ENCODE results near the gene SLC9A1.

SLC9A1 gene

DNA sequence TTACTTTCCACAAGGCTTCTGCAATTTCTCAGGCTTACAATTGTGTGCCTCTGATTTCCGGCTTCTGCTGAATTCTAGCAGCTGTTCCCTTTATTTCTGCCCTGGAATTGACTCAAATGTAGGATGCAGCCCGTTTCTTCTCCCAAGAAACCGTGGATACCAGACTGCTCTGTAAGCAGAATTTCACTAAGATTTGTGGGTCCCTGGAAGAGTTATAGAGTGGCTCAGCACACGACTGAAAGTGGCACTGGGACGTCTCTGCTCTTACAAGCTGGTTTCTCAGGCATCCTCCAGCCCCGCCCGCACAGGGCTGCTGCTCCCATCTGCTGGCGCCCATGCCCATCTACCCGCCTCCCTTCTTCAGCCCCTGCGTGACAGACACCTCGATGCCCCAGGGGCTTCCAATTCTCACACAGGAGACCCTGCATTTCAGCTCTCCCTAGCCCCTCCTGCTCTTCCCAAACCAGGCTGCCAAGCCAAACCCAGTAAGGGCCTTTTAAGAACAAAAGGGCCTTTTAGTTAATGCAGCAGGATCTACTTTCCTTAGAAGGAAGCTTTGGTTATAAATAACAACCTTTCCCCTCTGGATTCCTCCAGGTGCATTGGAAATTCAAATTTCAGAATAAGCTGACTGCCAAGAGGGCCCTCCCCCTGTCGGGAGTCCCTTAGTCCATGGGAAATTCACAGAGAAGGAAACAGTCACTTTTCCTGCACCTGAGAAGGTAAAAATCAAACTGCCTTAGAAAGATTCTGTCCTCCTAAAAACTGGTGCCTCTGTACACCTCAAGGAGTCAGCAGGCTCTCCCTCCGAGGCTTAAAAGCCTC is 96.9 kb downstream of the SLC9A1 start:
- no peak overlapping the region for H3K4me3 ChIP-seq (ENCODE audit: low read depth, low read length)
- no peak for TF ChIP-seq ZNF416 (tag by site-specific recombination; IDR thresholded peaks at IDR 0.05)
- TF ChIP-seq, protein P1, sequence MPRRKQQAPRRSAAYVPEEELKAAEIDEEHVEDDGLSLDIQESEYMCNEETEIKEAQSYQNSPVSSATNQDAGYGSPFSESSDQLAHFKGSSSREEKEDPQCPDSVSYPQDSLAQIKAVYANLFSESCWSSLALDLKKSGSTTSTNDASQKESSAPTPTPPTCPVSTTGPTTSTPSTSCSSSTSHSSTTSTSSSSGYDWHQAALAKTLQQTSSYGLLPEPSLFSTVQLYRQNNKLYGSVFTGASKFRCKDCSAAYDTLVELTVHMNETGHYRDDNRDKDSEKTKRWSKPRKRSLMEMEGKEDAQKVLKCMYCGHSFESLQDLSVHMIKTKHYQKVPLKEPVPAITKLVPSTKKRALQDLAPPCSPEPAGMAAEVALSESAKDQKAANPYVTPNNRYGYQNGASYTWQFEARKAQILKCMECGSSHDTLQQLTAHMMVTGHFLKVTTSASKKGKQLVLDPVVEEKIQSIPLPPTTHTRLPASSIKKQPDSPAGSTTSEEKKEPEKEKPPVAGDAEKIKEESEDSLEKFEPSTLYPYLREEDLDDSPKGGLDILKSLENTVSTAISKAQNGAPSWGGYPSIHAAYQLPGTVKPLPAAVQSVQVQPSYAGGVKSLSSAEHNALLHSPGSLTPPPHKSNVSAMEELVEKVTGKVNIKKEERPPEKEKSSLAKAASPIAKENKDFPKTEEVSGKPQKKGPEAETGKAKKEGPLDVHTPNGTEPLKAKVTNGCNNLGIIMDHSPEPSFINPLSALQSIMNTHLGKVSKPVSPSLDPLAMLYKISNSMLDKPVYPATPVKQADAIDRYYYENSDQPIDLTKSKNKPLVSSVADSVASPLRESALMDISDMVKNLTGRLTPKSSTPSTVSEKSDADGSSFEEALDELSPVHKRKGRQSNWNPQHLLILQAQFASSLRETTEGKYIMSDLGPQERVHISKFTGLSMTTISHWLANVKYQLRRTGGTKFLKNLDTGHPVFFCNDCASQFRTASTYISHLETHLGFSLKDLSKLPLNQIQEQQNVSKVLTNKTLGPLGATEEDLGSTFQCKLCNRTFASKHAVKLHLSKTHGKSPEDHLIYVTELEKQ (tag by site-specific recombination; IDR thresholded peaks at IDR 0.05; ENCODE audit: borderline replicate concordance), result no peak
- TF ChIP-seq, protein P2, sequence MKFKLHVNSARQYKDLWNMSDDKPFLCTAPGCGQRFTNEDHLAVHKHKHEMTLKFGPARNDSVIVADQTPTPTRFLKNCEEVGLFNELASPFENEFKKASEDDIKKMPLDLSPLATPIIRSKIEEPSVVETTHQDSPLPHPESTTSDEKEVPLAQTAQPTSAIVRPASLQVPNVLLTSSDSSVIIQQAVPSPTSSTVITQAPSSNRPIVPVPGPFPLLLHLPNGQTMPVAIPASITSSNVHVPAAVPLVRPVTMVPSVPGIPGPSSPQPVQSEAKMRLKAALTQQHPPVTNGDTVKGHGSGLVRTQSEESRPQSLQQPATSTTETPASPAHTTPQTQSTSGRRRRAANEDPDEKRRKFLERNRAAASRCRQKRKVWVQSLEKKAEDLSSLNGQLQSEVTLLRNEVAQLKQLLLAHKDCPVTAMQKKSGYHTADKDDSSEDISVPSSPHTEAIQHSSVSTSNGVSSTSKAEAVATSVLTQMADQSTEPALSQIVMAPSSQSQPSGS (tag by site-specific recombination; IDR thresholded peaks at IDR 0.05; ENCODE audit: low read depth), result no peak
- TF ChIP-seq ZNF791 (tag by site-specific recombination; IDR thresholded peaks at IDR 0.05), result no peak
- TF ChIP-seq KLF16 (tag by site-specific recombination; IDR thresholded peaks at IDR 0.05), result no peak
- TF ChIP-seq ZNF211 (tag by site-specific recombination; IDR thresholded peaks at IDR 0.05; ENCODE audit: low read depth), result no peak
- no peak for TF ChIP-seq MZF1 (tag by site-specific recombination; IDR thresholded peaks at IDR 0.05; ENCODE audit: borderline replicate concordance)
- TF ChIP-seq ZNF248 (tag by site-specific recombination; IDR thresholded peaks at IDR 0.05), result no peak
- no peak for TF ChIP-seq ZNF707 (tag by site-specific recombination; IDR thresholded peaks at IDR 0.05)
- TF ChIP-seq ZNF24 (tag by site-specific recombination; IDR thresholded peaks at IDR 0.05), result no peak
- no peak for TF ChIP-seq ZNF2 (tag by site-specific recombination; IDR thresholded peaks at IDR 0.05)
- no peak for TF ChIP-seq ZNF510 (tag by site-specific recombination; IDR thresholded peaks at IDR 0.05; ENCODE audit: insufficient replicate concordance)
- no peak for TF ChIP-seq ZNF354C (tag by site-specific recombination; IDR thresholded peaks at IDR 0.05; ENCODE audit: borderline replicate concordance, low read depth)
- TF ChIP-seq HOXD13 (CRISPR knock-in tag; IDR thresholded peaks at IDR 0.05; ENCODE audit: borderline replicate concordance), result no peak
- no peak for TF ChIP-seq YY1 (tag by site-specific recombination; IDR thresholded peaks at IDR 0.05)
- TF ChIP-seq IKZF3 (tag by site-specific recombination; IDR thresholded peaks at IDR 0.05), result no peak
- TF ChIP-seq, protein P3, sequence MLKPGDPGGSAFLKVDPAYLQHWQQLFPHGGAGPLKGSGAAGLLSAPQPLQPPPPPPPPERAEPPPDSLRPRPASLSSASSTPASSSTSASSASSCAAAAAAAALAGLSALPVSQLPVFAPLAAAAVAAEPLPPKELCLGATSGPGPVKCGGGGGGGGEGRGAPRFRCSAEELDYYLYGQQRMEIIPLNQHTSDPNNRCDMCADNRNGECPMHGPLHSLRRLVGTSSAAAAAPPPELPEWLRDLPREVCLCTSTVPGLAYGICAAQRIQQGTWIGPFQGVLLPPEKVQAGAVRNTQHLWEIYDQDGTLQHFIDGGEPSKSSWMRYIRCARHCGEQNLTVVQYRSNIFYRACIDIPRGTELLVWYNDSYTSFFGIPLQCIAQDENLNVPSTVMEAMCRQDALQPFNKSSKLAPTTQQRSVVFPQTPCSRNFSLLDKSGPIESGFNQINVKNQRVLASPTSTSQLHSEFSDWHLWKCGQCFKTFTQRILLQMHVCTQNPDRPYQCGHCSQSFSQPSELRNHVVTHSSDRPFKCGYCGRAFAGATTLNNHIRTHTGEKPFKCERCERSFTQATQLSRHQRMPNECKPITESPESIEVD (tag by site-specific recombination; IDR thresholded peaks at IDR 0.05), result no peak
- TF ChIP-seq ZNF658 (tag by site-specific recombination; IDR thresholded peaks at IDR 0.05), result no peak
- no peaks in the 10 kb centered on the region for H3K4me1 ChIP-seq (ENCODE audit: control insufficient read depth, insufficient read depth, low read length)
- CTCF ChIA-PET, result interaction anchor here (0.6 to 9.3 kb wide), 5 partner anchors 11 to 60 kb away, joined by 4 to 92 read pairs (median 5); no protein-coding TSS in a partner anchor
- H3K36me3 ChIP-seq (ENCODE audit: control insufficient read depth in 2 of 2, insufficient read depth in 1 of 2, low read length in 2 of 2), result no peaks in the 10 kb centered on the region
- H3K27ac ChIP-seq (ENCODE audit: extremely low read depth, low read depth, low read length), result no peak overlapping the region
- POLR2A ChIA-PET, result no interaction called here
- H3K9me3 ChIP-seq (ENCODE audit: control insufficient read depth, insufficient read depth, low read depth, low read length), result no peaks in the 10 kb centered on the region

DNA sequence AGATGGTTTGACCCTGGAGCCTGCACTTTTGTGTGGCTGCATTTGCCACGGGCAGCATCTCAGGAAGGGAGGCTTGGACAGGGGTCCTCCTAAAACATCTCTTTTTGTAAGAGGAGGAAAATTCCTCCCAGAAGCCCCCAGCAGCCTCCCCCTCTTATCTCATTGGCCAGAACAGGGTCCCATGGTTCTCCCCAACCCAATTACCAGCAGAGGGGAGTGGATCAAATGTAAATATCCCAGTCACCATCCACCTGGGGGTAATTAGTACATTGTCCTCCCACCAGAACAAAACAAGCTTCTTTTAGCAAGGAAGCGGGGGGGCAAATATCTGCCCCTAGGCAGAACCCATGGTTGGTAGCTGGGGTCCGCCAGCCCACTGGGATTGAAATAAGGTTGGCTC is 97.5 kb downstream of the SLC9A1 start:
- Histone ChIP-seq H3K27ac (ENCODE audit: extremely low read depth, low read depth, low read length) (no peak overlapping the region), H3K9me3 (ENCODE audit: control insufficient read depth, insufficient read depth, low read depth, low read length) (no peaks in the 10 kb centered on the region), H3K4me3 (ENCODE audit: low read depth, low read length) (no peak overlapping the region), H3K36me3 (ENCODE audit: control insufficient read depth in 2 of 2, insufficient read depth in 1 of 2, low read length in 2 of 2) (no peaks in the 10 kb centered on the region), H3K4me1 (ENCODE audit: control insufficient read depth, insufficient read depth, low read length) (no peaks in the 10 kb centered on the region)
- ChIA-PET POLR2A (no interaction called here), CTCF (interaction anchor here (0.6 to 9.3 kb wide), 5 partner anchors 12 to 59 kb away, joined by 4 to 92 read pairs (median 5); no protein-coding TSS in a partner anchor)
- TF ChIP-seq, protein P4, sequence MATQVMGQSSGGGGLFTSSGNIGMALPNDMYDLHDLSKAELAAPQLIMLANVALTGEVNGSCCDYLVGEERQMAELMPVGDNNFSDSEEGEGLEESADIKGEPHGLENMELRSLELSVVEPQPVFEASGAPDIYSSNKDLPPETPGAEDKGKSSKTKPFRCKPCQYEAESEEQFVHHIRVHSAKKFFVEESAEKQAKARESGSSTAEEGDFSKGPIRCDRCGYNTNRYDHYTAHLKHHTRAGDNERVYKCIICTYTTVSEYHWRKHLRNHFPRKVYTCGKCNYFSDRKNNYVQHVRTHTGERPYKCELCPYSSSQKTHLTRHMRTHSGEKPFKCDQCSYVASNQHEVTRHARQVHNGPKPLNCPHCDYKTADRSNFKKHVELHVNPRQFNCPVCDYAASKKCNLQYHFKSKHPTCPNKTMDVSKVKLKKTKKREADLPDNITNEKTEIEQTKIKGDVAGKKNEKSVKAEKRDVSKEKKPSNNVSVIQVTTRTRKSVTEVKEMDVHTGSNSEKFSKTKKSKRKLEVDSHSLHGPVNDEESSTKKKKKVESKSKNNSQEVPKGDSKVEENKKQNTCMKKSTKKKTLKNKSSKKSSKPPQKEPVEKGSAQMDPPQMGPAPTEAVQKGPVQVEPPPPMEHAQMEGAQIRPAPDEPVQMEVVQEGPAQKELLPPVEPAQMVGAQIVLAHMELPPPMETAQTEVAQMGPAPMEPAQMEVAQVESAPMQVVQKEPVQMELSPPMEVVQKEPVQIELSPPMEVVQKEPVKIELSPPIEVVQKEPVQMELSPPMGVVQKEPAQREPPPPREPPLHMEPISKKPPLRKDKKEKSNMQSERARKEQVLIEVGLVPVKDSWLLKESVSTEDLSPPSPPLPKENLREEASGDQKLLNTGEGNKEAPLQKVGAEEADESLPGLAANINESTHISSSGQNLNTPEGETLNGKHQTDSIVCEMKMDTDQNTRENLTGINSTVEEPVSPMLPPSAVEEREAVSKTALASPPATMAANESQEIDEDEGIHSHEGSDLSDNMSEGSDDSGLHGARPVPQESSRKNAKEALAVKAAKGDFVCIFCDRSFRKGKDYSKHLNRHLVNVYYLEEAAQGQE (tag by site-specific recombination; IDR thresholded peaks at IDR 0.05), result no peak
- TF ChIP-seq, protein P5, sequence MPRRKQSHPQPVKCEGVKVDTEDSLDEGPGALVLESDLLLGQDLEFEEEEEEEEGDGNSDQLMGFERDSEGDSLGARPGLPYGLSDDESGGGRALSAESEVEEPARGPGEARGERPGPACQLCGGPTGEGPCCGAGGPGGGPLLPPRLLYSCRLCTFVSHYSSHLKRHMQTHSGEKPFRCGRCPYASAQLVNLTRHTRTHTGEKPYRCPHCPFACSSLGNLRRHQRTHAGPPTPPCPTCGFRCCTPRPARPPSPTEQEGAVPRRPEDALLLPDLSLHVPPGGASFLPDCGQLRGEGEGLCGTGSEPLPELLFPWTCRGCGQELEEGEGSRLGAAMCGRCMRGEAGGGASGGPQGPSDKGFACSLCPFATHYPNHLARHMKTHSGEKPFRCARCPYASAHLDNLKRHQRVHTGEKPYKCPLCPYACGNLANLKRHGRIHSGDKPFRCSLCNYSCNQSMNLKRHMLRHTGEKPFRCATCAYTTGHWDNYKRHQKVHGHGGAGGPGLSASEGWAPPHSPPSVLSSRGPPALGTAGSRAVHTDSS (tag by site-specific recombination; IDR thresholded peaks at IDR 0.05), result no peak

Data from HEK293 (cell line).